Testis (tissue), 2 donors: ENCODE data around the gene DPP6.

ENCODE experiments used
- POLR2A ChIP-seq: fragments of 450-650 bp; IDR thresholded peaks from one replicate; pipeline ENCODE4 v1.6.1; 2017; ENCODE audit warnings: antibody characterized with exemption, mild to moderate bottlenecking, moderate library complexity
- TF ChIP-seq, protein P1 (sequence below), 3 experiments: fragments of 450-650 bp in 2 of 3; fragments of 200-600 bp in 1 of 3; sonication (generic) in 1 of 3; IDR thresholded peaks; one replicate each; pipeline ENCODE4 v1.5.1; 2016 to 2019; ENCODE audit warnings: antibody characterized with exemption in 3 of 3, mild to moderate bottlenecking in 2 of 3, moderate library complexity in 1 of 3

DNA sequence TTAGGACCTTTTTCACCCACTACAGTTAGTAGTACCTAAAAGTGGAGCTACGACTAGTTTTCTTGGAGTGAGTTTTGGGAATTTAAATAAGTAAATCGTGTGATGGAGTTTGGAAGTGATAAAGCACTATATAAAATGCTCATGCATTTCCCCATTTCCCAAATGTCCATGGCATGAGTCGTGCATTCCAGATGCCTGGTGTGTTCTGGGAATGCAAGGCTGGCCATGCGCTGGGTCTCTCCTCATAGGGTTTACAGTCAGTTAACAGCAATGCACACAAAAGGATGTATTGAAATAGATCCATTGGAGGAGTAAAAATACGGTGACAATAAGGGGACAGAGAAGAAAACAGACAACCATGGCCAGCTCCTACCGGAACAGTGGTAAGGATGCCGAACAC lies 149.8 kb downstream of the DPP6 start:
- TF ChIP-seq, protein P1, sequence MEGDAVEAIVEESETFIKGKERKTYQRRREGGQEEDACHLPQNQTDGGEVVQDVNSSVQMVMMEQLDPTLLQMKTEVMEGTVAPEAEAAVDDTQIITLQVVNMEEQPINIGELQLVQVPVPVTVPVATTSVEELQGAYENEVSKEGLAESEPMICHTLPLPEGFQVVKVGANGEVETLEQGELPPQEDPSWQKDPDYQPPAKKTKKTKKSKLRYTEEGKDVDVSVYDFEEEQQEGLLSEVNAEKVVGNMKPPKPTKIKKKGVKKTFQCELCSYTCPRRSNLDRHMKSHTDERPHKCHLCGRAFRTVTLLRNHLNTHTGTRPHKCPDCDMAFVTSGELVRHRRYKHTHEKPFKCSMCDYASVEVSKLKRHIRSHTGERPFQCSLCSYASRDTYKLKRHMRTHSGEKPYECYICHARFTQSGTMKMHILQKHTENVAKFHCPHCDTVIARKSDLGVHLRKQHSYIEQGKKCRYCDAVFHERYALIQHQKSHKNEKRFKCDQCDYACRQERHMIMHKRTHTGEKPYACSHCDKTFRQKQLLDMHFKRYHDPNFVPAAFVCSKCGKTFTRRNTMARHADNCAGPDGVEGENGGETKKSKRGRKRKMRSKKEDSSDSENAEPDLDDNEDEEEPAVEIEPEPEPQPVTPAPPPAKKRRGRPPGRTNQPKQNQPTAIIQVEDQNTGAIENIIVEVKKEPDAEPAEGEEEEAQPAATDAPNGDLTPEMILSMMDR (IDR thresholded peaks at IDR 0.05): no peak
- no peak for TF ChIP-seq POLR2A
